Aorta (tissue), 4 donors: ENCODE results near the gene GDA. TPM values are rescaled to one million over a fixed set of nuclear protein-coding genes. Genes with fewer than 3 reads are reported as not detected.

ENCODE experiments used
- polyA plus RNA-seq, 2 donors: library from polyadenylated mRNA; stranded (reverse); fragments of 200-250 nt; gene quantifications; one replicate each; pipeline ENCODE4 v1.2.3, GENCODE V29; 2013
- total RNA-seq, 2 donors: library from RNA; stranded (reverse); fragmentation: NEBNext Ultra II Directional; extraction: Animal tissue kit (Norgen Biotek cat#: 25700); gene quantifications; one replicate each; pipeline ENCODE4 v1.2.1, GENCODE V29; 2021
- donor health status: healthy with polysubstance abuse.
- donor health status: Bipolar disorder and iron deficiency.
- donor health status: DM: no; HTN: no; CAD: no.
- donor health status: DM: yes; HTN: yes; CAD: no.

The GDA gene
- total and polyA plus RNA-seq, 4 donors = 28.7 TPM; not detected in 3

Other genes with a start within 250 kb of the GDA start
- gene ABHD17B, start 238.2 kb upstream of the GDA start, total RNA-seq = 10 to 100 TPM; 14.2 to 38.0 TPM
- gene ABHD17B, start 238.2 kb upstream of the GDA start, polyA plus RNA-seq = 1 to 10 TPM; 6.6 to 9.4 TPM
- gene C9orf85, start 237.8 kb upstream of the GDA start, total RNA-seq = 10 to 100 TPM; 15.5 to 17.9 TPM
- 10 to 100 TPM; 16.4 to 17.2 TPM for gene C9orf85, start 237.8 kb upstream of the GDA start, polyA plus RNA-seq
- not detected for gene C9orf57, start 88.8 kb upstream of the GDA start, total RNA-seq
- gene C9orf57, start 88.8 kb upstream of the GDA start, polyA plus RNA-seq = not detected
- 100 to 1,000 TPM; 138 to 205 TPM for gene ZFAND5, start 215.8 kb downstream of the GDA start, total RNA-seq
- 100 to 1,000 TPM in 1 of 2 donors, 10 to 100 TPM in 1; 79.4 to 147 TPM for gene ZFAND5, start 215.8 kb downstream of the GDA start, polyA plus RNA-seq